Measurements from ENCODE around the gene ZRSR2. TPM values are rescaled to one million over a fixed set of nuclear protein-coding genes. Genes with fewer than 3 reads are reported as not detected.
A peak's percentile ranks its signal among the peaks of the same experiment; 100 is the strongest.

The ZRSR2 gene
- total and polyA plus RNA-seq, 2 of the 8 experiments (the other 6 are each of a cell fraction or from before 2014, with no cell fraction given), result 3.9 to 6.9 TPM

GRCh38 chrX:15854080-15854655 is 63.9 kb downstream of the ZRSR2 start (continued):
- TF ChIP-seq MAFK (IDR thresholded peaks at IDR 0.05; ENCODE audit: low read depth, low read length), result no peak
- no peak for TF ChIP-seq TEAD4 (IDR thresholded peaks at IDR 0.05; ENCODE audit: low read depth, low read length)
- TF ChIP-seq POU5F1 (IDR thresholded peaks at IDR 0.05; ENCODE audit: low read depth, low read length), result no peak
- no peak for TF ChIP-seq USF2 (IDR thresholded peaks at IDR 0.05; ENCODE audit: low read length)
- TF ChIP-seq ZNF274 (IDR thresholded peaks at IDR 0.05; ENCODE audit: borderline replicate concordance, extremely low read depth, low read length), result no peak
- TF ChIP-seq BRCA1 (IDR thresholded peaks at IDR 0.05; ENCODE audit: low read depth, low read length), result no peak
- TF ChIP-seq NRF1 (IDR thresholded peaks at IDR 0.05; ENCODE audit: low read depth, low read length), result no peak
- no peak for TF ChIP-seq HDAC6 (IDR thresholded peaks at IDR 0.05; ENCODE audit: low read depth, low read length)
- TF ChIP-seq EP300 (IDR thresholded peaks at IDR 0.05; ENCODE audit: borderline replicate concordance in 1 of 2, low read depth in 2 of 2, low read length in 2 of 2), result no peak
- peak in 1 of 3 experiments; percentile 6; a peak in 1 of 4 replicates for TF ChIP-seq CTCF (IDR thresholded peaks at IDR 0.05; ENCODE audit: control extremely low read depth in 1 of 3, insufficient read depth in 1 of 3, low read depth in 1 of 3, low read length in 3 of 3)
- TF ChIP-seq ASH2L (IDR thresholded peaks at IDR 0.05; ENCODE audit: low read length), result no peak
- TF ChIP-seq SIRT6 (IDR thresholded peaks at IDR 0.05; ENCODE audit: low read length), result no peak
- TF ChIP-seq TAF1 (IDR thresholded peaks at IDR 0.05; ENCODE audit: low read depth, low read length), result peak; percentile 8; the same call in 1 of the 2 replicates
- no peak for TF ChIP-seq ATF2 (IDR thresholded peaks at IDR 0.05; ENCODE audit: low read length)
- peak in 1 of 2 experiments; percentile 30; a peak in 2 of 4 replicates for TF ChIP-seq RAD21 (IDR thresholded peaks at IDR 0.05 in 1 of 2, conservative IDR thresholded peaks at IDR 0.05 in 1 of 2; ENCODE audit: low read depth in 2 of 2, low read length in 2 of 2)
- TF ChIP-seq TAF7 (optimal IDR thresholded peaks at IDR 0.05; ENCODE audit: borderline replicate concordance, low read depth, low read length), result no peak
- TF ChIP-seq RFX5 (IDR thresholded peaks at IDR 0.05; ENCODE audit: borderline replicate concordance, low read depth, low read length), result no peak
- TF ChIP-seq POLR2AphosphoS5 (IDR thresholded peaks at IDR 0.05; ENCODE audit: low read depth, low read length), result 0 out of 2 replicates have a peak, but pooled peaks have one; percentile 27
- TF ChIP-seq RNF2 (IDR thresholded peaks at IDR 0.05; ENCODE audit: borderline replicate concordance, low read depth, low read length, missing control alignments, poor library complexity, severe bottlenecking), result no peak

Data from H1 (cell line).